Measurements from ENCODE around the gene CRADD. TPM values are rescaled to one million over a fixed set of nuclear protein-coding genes. Genes with fewer than 3 reads are reported as not detected.
"Not testable (repeated sequence)": the region's sequence is repeated elsewhere in the genome, so short reads cannot be mapped to it uniquely, and the experiment has no call there.

Gene CRADD
- total RNA-seq, 1 donor from 2014 or later: 10.3 TPM

- DNase-seq: no peak
Observed at GRCh38 chr12:93759512-93760081, 82.4 kb downstream of the CRADD start.

GRCh38 chr12:93760275-93760875, 83.2 kb downstream of the CRADD start:
- DNase-seq: no peak

- no peak for DNase-seq
Observed at GRCh38 chr12:93762059-93762719, 85.0 kb downstream of the CRADD start.

- DNase-seq: no peak
Observed at GRCh38 chr12:93762912-93763553, 85.9 kb downstream of the CRADD start.

GRCh38 chr12:93763746-93764147, 86.6 kb downstream of the CRADD start:
- no peak for DNase-seq

- no peak for DNase-seq
Observed at GRCh38 chr12:93766371-93766770, 89.2 kb downstream of the CRADD start.

- no peak for DNase-seq
Observed at GRCh38 chr12:93766796-93767523, 89.8 kb downstream of the CRADD start.

- DNase-seq: no peak
Observed at GRCh38 chr12:93767524-93767863, 90.3 kb downstream of the CRADD start.

- DNase-seq: no peak
Observed at GRCh38 chr12:93772003-93772700, 95.0 kb downstream of the CRADD start.

- no peak for DNase-seq
Observed at GRCh38 chr12:93773122-93773871, 96.1 kb downstream of the CRADD start.

- no peak for DNase-seq
Observed at GRCh38 chr12:93776581-93777018, 99.4 kb downstream of the CRADD start.

GRCh38 chr12:93777254-93777653, 100.1 kb downstream of the CRADD start:
- DNase-seq: no peak

GRCh38 chr12:93778306-93778705, 101.1 kb downstream of the CRADD start:
- no peak for DNase-seq

- no peak for DNase-seq
Observed at GRCh38 chr12:93778766-93779165, 101.6 kb downstream of the CRADD start.

GRCh38 chr12:93780101-93780641, 103.0 kb downstream of the CRADD start:
- no peak for DNase-seq

GRCh38 chr12:93780886-93781285, 103.7 kb downstream of the CRADD start:
- not testable (repeated sequence) for DNase-seq

- DNase-seq: not testable (repeated sequence)
Observed at GRCh38 chr12:93781961-93782360, 104.8 kb downstream of the CRADD start.

- no peak for DNase-seq
Observed at GRCh38 chr12:93782853-93783252, 105.7 kb downstream of the CRADD start.

GRCh38 chr12:93783832-93784231, 106.7 kb downstream of the CRADD start:
- DNase-seq: no peak

- DNase-seq: no peak
Observed at GRCh38 chr12:93784339-93785086, 107.3 kb downstream of the CRADD start.

All from occipital lobe (tissue), 2 donors.